OCI-LY1 (cell line): ENCODE data around the gene NKX3-2.

Experiments used
- H2AFZ ChIP-seq: fragments of 200-600 bp; sonication (generic), shearing (Covaris generic); 2 replicates; pipeline ENCODE4 v1.6.0; 2014; ENCODE audit warnings: antibody characterized with exemption, mild to moderate bottlenecking, low read length
- H3F3A ChIP-seq: fragments of 200-600 bp; sonication (generic), shearing (Covaris generic); 2 replicates; pipeline ENCODE4 v1.6.0; 2014; ENCODE audit warnings: mild to moderate bottlenecking, antibody characterized with exemption, low read length, moderate library complexity; ENCODE audit not compliant: insufficient read depth
- H3K27ac ChIP-seq: fragments of 200-600 bp; sonication (generic); 2 replicates; pipeline ENCODE4 v1.5.1; 2014; ENCODE audit warnings: low read length, mixed run types, mild to moderate bottlenecking, low read depth; ENCODE audit not compliant: poor library complexity, severe bottlenecking
- H3K27me3 ChIP-seq: fragments of 200-600 bp; sonication (generic); 2 replicates; pipeline ENCODE4 v1.6.0; 2014; ENCODE audit warnings: antibody characterized with exemption, mild to moderate bottlenecking, low read length, moderate library complexity; ENCODE audit not compliant: insufficient read depth
- H3K36me3 ChIP-seq: fragments of 200-600 bp; sonication (generic); 2 replicates; pipeline ENCODE4 v1.6.1; 2014; ENCODE audit warnings: mild to moderate bottlenecking, antibody characterized with exemption, low read length, moderate library complexity, mixed read lengths; ENCODE audit not compliant: insufficient read depth
- H3K4me1 ChIP-seq: fragments of 200-600 bp; sonication (generic); 2 replicates; pipeline ENCODE4 v1.5.1; 2014; ENCODE audit warnings: mild to moderate bottlenecking, low read length, moderate library complexity; ENCODE audit not compliant: insufficient read depth, severe bottlenecking
- H3K4me2 ChIP-seq: fragments of 200-600 bp; sonication (generic), shearing (Covaris generic); 2 replicates; pipeline ENCODE4 v1.6.1; 2014; ENCODE audit warnings: low read length
- H3K4me3 ChIP-seq: fragments of 200-600 bp; sonication (generic); 2 replicates; pipeline ENCODE4 v1.5.1; 2014; ENCODE audit warnings: low read length, low read depth, mild to moderate bottlenecking, mixed read lengths; ENCODE audit not compliant: poor library complexity, severe bottlenecking
- H3K79me2 ChIP-seq: fragments of 200-600 bp; shearing (Covaris generic); 2 replicates; pipeline ENCODE4 v1.6.1; 2016; ENCODE audit warnings: mixed run types, low read length, mixed read lengths; ENCODE audit not compliant: insufficient read depth
- H3K9ac ChIP-seq: fragments of 200-600 bp; sonication (generic), shearing (Covaris generic); 2 replicates; pipeline ENCODE4 v1.6.1; 2014; ENCODE audit warnings: mild to moderate bottlenecking, low read length, mixed read lengths
- H3K9me2 ChIP-seq: fragments of 200-600 bp; sonication (generic), shearing (Covaris generic); 2 replicates; pipeline ENCODE4 v1.6.1; 2014; ENCODE audit warnings: low read depth, mild to moderate bottlenecking, low read length, mixed read lengths
- H3K9me3 ChIP-seq: fragments of 200-600 bp; shearing (Covaris generic); 2 replicates; pipeline ENCODE4 v1.6.1; 2014; ENCODE audit warnings: low read length, mixed read lengths
- H4K20me1 ChIP-seq: fragments of 200-600 bp; sonication (generic), shearing (Covaris generic); 2 replicates; pipeline ENCODE4 v1.6.0; 2016; ENCODE audit warnings: mild to moderate bottlenecking, low read length; ENCODE audit not compliant: insufficient read depth
- EZH2 ChIP-seq: fragments of 200-600 bp; sonication (generic), shearing (Covaris generic); IDR thresholded peaks from 2 replicates; pipeline ENCODE4 v1.8.0; 2017; ENCODE audit warnings: borderline replicate concordance, mixed run types, mild to moderate bottlenecking, antibody characterized with exemption, low read length, moderate library complexity, mixed read lengths
- TF ChIP-seq, protein P1 (sequence below): fragments of 200-600 bp; sonication (generic), shearing (Covaris generic); IDR thresholded peaks from 2 replicates; pipeline ENCODE4 v1.5.1; 2017; ENCODE audit warnings: mild to moderate bottlenecking, antibody characterized with exemption, low read length, moderate library complexity, mixed read lengths

Gene NKX3-2

DNA sequence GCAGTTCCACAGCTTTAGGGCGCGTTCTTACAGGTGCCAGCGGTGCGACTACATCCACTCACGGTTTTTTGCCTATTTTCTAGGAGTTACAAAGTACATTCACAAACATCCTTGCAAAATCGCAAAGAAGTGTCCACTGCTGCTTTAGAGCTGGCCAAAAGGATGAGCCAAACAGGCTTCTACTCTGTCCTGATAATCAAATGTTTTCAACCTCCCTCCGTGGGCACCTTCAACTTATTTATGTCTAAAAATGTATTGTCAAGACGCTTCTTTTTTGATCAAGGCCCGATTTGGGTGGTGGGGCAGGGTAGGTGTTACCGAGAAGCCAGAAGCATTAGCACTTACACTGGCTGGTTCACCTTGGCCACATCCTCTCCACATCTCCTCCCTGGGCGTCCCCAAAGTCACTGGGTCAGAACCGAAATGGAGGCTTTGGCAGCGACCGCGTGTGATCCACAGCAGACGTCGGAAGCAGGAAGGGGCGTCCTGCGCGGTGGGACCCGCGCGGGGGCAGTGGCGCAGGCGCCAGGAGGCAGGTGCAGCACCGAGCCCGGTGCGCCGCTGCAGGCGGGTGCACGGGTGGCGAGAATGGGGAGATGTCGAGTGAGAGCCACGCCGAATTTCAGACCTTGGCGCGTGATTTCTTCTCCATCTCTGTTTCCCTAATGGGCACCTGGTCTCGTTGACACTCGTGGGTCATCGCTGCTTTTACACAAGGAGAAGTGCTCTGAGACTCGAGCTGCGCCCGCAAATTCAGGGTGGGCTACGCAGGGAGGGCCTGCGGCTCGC lies 16.9 kb downstream of the NKX3-2 start:
- Histone ChIP-seq H3K4me3 (no peak overlapping the region), H3K27ac (no peak overlapping the region), H3K27me3 (no peaks in the 10 kb centered on the region), H3F3A (no peaks in the 10 kb centered on the region), H4K20me1 (no peaks in the 10 kb centered on the region), H3K36me3 (no peaks in the 10 kb centered on the region), H3K9me3 (no peaks in the 10 kb centered on the region), H2AFZ (no peak overlapping the region), H3K4me1 (no peaks in the 10 kb centered on the region), H3K9me2 (no peaks in the 10 kb centered on the region), H3K4me2 (no peak overlapping the region), H3K9ac (no peak overlapping the region), H3K79me2 (no peaks in the 10 kb centered on the region)
- no peak for TF ChIP-seq EZH2
- TF ChIP-seq, protein P1, sequence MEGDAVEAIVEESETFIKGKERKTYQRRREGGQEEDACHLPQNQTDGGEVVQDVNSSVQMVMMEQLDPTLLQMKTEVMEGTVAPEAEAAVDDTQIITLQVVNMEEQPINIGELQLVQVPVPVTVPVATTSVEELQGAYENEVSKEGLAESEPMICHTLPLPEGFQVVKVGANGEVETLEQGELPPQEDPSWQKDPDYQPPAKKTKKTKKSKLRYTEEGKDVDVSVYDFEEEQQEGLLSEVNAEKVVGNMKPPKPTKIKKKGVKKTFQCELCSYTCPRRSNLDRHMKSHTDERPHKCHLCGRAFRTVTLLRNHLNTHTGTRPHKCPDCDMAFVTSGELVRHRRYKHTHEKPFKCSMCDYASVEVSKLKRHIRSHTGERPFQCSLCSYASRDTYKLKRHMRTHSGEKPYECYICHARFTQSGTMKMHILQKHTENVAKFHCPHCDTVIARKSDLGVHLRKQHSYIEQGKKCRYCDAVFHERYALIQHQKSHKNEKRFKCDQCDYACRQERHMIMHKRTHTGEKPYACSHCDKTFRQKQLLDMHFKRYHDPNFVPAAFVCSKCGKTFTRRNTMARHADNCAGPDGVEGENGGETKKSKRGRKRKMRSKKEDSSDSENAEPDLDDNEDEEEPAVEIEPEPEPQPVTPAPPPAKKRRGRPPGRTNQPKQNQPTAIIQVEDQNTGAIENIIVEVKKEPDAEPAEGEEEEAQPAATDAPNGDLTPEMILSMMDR, result no peak

DNA sequence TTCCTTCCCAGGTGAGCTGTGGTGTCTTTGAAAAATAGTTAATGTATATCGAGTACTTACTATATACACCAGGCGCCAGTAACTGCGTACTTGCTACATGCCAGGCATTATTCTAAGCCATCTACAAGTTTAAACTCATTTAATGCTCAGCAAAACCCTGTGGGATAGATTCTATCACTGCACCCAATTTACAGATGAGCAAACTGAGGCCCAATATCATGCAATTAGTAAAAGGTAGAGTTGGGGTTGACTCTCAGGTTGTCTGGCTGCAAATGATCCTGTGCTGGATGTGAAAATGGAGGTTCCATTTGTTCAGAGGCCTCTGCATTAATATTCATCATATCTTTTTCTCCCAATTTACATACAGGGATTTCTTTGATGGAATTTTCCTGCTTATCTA lies 17.6 kb downstream of the NKX3-2 start:
- Histone ChIP-seq H3K9me3 (no peaks in the 10 kb centered on the region), H3K27me3 (no peaks in the 10 kb centered on the region), H4K20me1 (no peaks in the 10 kb centered on the region), H3K9me2 (no peaks in the 10 kb centered on the region), H3K79me2 (no peaks in the 10 kb centered on the region), H3K9ac (no peak overlapping the region), H3K4me3 (no peak overlapping the region), H2AFZ (no peak overlapping the region), H3K4me2 (no peak overlapping the region), H3F3A (no peaks in the 10 kb centered on the region), H3K36me3 (no peaks in the 10 kb centered on the region), H3K27ac (no peak overlapping the region), H3K4me1 (no peaks in the 10 kb centered on the region)
- TF ChIP-seq, protein P1, result no peak
- TF ChIP-seq EZH2, result no peak

DNA sequence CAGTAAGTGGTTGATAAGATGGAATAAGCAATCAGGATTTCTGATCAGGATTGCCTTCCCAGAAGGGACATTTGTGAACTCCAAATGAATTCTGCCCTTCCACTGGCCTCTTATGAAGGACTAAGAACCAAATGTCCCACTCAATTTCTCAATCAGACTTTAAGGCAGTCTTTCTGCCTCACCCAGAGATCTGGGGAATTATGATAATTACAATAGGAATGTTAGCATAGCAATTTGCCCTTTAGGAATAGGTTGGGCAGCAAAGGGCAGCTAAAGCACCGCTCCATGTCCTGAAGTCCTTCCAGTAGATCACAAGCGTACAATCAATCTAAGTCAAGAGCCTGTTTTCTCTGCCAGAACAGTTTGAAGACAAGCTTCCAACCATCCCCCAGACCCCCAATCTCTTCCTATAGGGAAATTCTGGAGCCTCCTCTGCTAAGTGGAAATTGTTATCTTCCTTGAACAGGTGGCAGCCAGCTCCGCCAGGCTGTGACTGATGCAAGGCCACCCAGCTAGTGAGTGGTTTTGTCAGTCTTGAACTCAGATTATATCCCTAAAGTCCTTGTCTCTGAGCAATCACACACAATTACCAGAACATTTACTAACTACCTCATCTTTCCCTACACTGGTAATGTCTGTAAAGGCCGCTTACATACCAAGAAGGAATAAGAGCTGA lies 18.6 kb downstream of the NKX3-2 start:
- Histone ChIP-seq H3K4me2 (no peak overlapping the region), H3K36me3 (no peaks in the 10 kb centered on the region), H3K9ac (no peak overlapping the region), H3F3A (no peaks in the 10 kb centered on the region), H3K4me3 (no peak overlapping the region), H3K9me2 (no peaks in the 10 kb centered on the region), H2AFZ (no peak overlapping the region), H3K27me3 (no peaks in the 10 kb centered on the region), H3K27ac (no peak overlapping the region), H3K4me1 (no peaks in the 10 kb centered on the region), H4K20me1 (no peaks in the 10 kb centered on the region), H3K79me2 (no peaks in the 10 kb centered on the region), H3K9me3 (no peaks in the 10 kb centered on the region)
- no peak for TF ChIP-seq EZH2
- TF ChIP-seq, protein P1, result no peak
